WTC11 (cell line): Measurements from ENCODE around the gene RNF6. TPM values are rescaled to one million over a fixed set of nuclear protein-coding genes. Genes with fewer than 3 reads are reported as not detected.

Experiments
- ATAC-seq: fragments of 200-7000 bp; cut with Tn5 transposase; 2 replicates; pipeline ENCODE4 v1.10.0; 2021; ENCODE audit warnings: mild to moderate bottlenecking, moderate library complexity
- CTCF ChIA-PET: fragments of 300-600 bp; sonication (Branson Sonifier 250); formaldehyde crosslinking; loops from one replicate; lab custom pipeline; 2021; ENCODE audit warnings: antibody characterized with exemption; lab: Charles Lee
- POLR2A ChIA-PET: fragments of 350-600 bp; sonication (Branson Sonifier 250); formaldehyde crosslinking; loops from one replicate; lab custom pipeline; 2021; ENCODE audit warnings: antibody characterized with exemption; lab: Charles Lee
- DNase-seq: peaks from one replicate; pipeline ENCODE4 v3.0.0; 2021; ENCODE audit warnings: low spot score
- H3K27ac Mint-ChIP-seq: 2 replicates; pipeline ENCODE4 v1.8.0; 2021; ENCODE audit warnings: mixed read lengths
- H3K27me3 Mint-ChIP-seq: 2 replicates; pipeline ENCODE4 v1.8.0; 2021; ENCODE audit warnings: low read depth, mild to moderate bottlenecking, moderate library complexity, mixed read lengths
- H3K36me3 Mint-ChIP-seq: 2 replicates; pipeline ENCODE4 v1.8.0; 2021; ENCODE audit warnings: mixed read lengths
- H3K4me1 Mint-ChIP-seq: 2 replicates; pipeline ENCODE4 v1.8.0; 2022; ENCODE audit warnings: mixed read lengths
- H3K4me3 Mint-ChIP-seq: 2 replicates; pipeline ENCODE4 v1.8.0; 2021; ENCODE audit warnings: mild to moderate bottlenecking, moderate library complexity, mixed read lengths
- H3K9me3 Mint-ChIP-seq: 2 replicates; pipeline ENCODE4 v1.8.0; 2021; ENCODE audit warnings: mixed read lengths
- AFF4 ChIP-seq: sonication (generic); formaldehyde crosslinking; IDR thresholded peaks from 2 replicates; pipeline ENCODE4 v1.8.1; 2023; ENCODE audit warnings: mild to moderate bottlenecking, missing genetic modification reagents, borderline replicate concordance
- ARID4B ChIP-seq: sonication (generic); formaldehyde crosslinking; IDR thresholded peaks from 2 replicates; pipeline ENCODE4 v1.8.0; 2023; ENCODE audit warnings: missing genetic modification reagents, mild to moderate bottlenecking, borderline replicate concordance
- ATF1 ChIP-seq: sonication (generic); formaldehyde crosslinking; IDR thresholded peaks from 2 replicates; pipeline ENCODE4 v1.8.1; 2023; ENCODE audit warnings: mild to moderate bottlenecking, moderate library complexity, missing genetic modification reagents
- CTCF ChIP-seq: fragments of 200-600 bp; IDR thresholded peaks from 2 replicates; pipeline ENCODE4 v1.8.0; 2022; ENCODE audit warnings: antibody characterized with exemption
- GABPB1 ChIP-seq: sonication (generic); formaldehyde crosslinking; IDR thresholded peaks from 2 replicates; pipeline ENCODE4 v1.8.1; 2023; ENCODE audit warnings: mild to moderate bottlenecking, missing genetic modification reagents
- IRF1 ChIP-seq: sonication (generic); formaldehyde crosslinking; IDR thresholded peaks from 2 replicates; pipeline ENCODE4 v1.8.0; 2023; ENCODE audit warnings: missing genetic modification reagents
- MLX ChIP-seq: sonication (generic); formaldehyde crosslinking; IDR thresholded peaks from 2 replicates; pipeline ENCODE4 v1.8.1; 2023; ENCODE audit warnings: mild to moderate bottlenecking, missing genetic modification reagents, moderate library complexity
- NR2C2 ChIP-seq: sonication (generic); formaldehyde crosslinking; IDR thresholded peaks from 2 replicates; pipeline ENCODE4 v1.8.0; 2022; ENCODE audit warnings: mild to moderate bottlenecking, missing genetic modification reagents
- NR3C1 ChIP-seq: sonication (generic); formaldehyde crosslinking; conservative IDR thresholded peaks from 2 replicates; pipeline ENCODE4 v1.8.1; 2023; ENCODE audit warnings: low read depth, mild to moderate bottlenecking, missing genetic modification reagents
- ZNF138 ChIP-seq: sonication (generic); formaldehyde crosslinking; conservative IDR thresholded peaks from 2 replicates; pipeline ENCODE4 v1.8.1; 2022; ENCODE audit warnings: mild to moderate bottlenecking, moderate library complexity, missing genetic modification reagents
- ZNF281 ChIP-seq: sonication (generic); formaldehyde crosslinking; IDR thresholded peaks from 2 replicates; pipeline ENCODE4 v1.8.0; 2023; ENCODE audit warnings: mild to moderate bottlenecking, missing genetic modification reagents
- ZNF317 ChIP-seq: sonication (generic); formaldehyde crosslinking; IDR thresholded peaks from 2 replicates; pipeline ENCODE4 v1.8.1; 2023; ENCODE audit warnings: low read depth, mild to moderate bottlenecking, moderate library complexity, missing genetic modification reagents, borderline replicate concordance
- ZNF532 ChIP-seq: fragments of 250-450 bp; sonication (Bioruptor Pico); IDR thresholded peaks from 2 replicates; pipeline ENCODE4 v1.9.0; 2021; ENCODE audit warnings: mild to moderate bottlenecking, borderline replicate concordance
- total RNA-seq: library from RNA; stranded (reverse); gene quantifications from 3 replicates; pipeline ENCODE4 v1.2.3, GENCODE V29; 2021

RNF6 gene
- total RNA-seq, 1 experiment from 2014 or later = 16.2 TPM

- POLR2A ChIA-PET = no interaction called here
- no peak for DNase-seq
- CTCF ChIA-PET = no interaction called here
- H3K9me3 Mint-ChIP-seq = peaks cover 20% of the 10 kb centered on the region
- H3K36me3 Mint-ChIP-seq = no peaks in the 10 kb centered on the region
- H3K27me3 Mint-ChIP-seq = peaks cover 7% of the 10 kb centered on the region
- H3K27ac Mint-ChIP-seq = no peak overlapping the region
- no peak for ATAC-seq
- H3K4me3 Mint-ChIP-seq = no peak overlapping the region
- peaks cover 4% of the 10 kb centered on the region; the same call in 1 of the 2 replicates for H3K4me1 Mint-ChIP-seq
- TF ChIP-seq ZNF532 = no peak
- TF ChIP-seq GABPB1 (CRISPR knock-in tag) = no peak
- no peak for TF ChIP-seq MLX (CRISPR knock-in tag)
- TF ChIP-seq ZNF317 (CRISPR knock-in tag) = no peak
- TF ChIP-seq ARID4B (CRISPR knock-in tag) = no peak
- no peak for TF ChIP-seq AFF4
- TF ChIP-seq NR2C2 = no peak
- TF ChIP-seq CTCF = no peak
- TF ChIP-seq ATF1 = no peak
- no peak for TF ChIP-seq ZNF281
- TF ChIP-seq ZNF138 = no peak
- no peak for TF ChIP-seq IRF1 (CRISPR knock-in tag)
- no peak for TF ChIP-seq NR3C1
These were observed 24.9 kb upstream of the RNF6 start for GRCh38 chr13:26247011-26247410.
